ENCODE measurements around the gene FLT3LG. TPM values are rescaled to one million over a fixed set of nuclear protein-coding genes. Genes with fewer than 3 reads are reported as not detected.

FLT3LG gene
- total and polyA plus RNA-seq, 9 of the 15 experiments (the other 6 are each of a cell fraction or from before 2014, with no cell fraction given), result 0.31 to 6.4 (median 1.1) TPM

GRCh38 chr19:49475191-49475917, 1.3 kb downstream of the FLT3LG start:
- DNase-seq (ENCODE audit: extremely low read depth in 1 of 4, low spot score in 3 of 4), result peak in 1 of 4 experiments; percentile 5
- H3K27ac ChIP-seq (ENCODE audit: extremely low read depth, low read depth, low read length), result no peak overlapping the region

More at GRCh38 chr19:49475191-49475917, 1.3 kb downstream of the FLT3LG start:
- WGBS (ENCODE audit: insufficient coverage, low coverage, missing lambda C conversion rate), result 27% methylated on average over 7 of the region's 15 CpGs
- intact Hi-C loops (cut with micrococcal nuclease), result no loop called here
- H2AFZ ChIP-seq (ENCODE audit: low read depth, low read length), result no peak overlapping the region
- H3K4me3 ChIP-seq, result no peak overlapping the region
- in situ Hi-C loops (cut with MboI), result no loop called here
- no peaks in the 10 kb centered on the region for H3K9me3 ChIP-seq (replicated peaks; ENCODE audit: control insufficient read depth, insufficient read depth, low read depth, low read length)
- ATAC-seq (no peak), FAIRE-seq (no peak)
- H3K36me3 ChIP-seq (ENCODE audit: control insufficient read depth, insufficient read depth, low read length), result peaks cover 7% of the 10 kb centered on the region; the same call in 1 of the 3 replicates
- peak overlapping the region; percentile 73 for H3K4me2 ChIP-seq (ENCODE audit: insufficient read depth, low read length)
- H3K9ac ChIP-seq (ENCODE audit: insufficient read depth in 1 of 2, low read depth in 2 of 2, low read length in 2 of 2), result peak overlapping the region in 1 of 2 experiments; percentile 94; a peak in 1 of 4 replicates
- no peaks in the 10 kb centered on the region for H3K9me1 ChIP-seq (ENCODE audit: control insufficient read depth, insufficient read depth, low read length)
- no TSS peak for BruUV-seq (replicated peaks)
- H3K79me2 ChIP-seq (ENCODE audit: control insufficient read depth, insufficient read depth, low read length), result no peaks in the 10 kb centered on the region
- CTCF ChIA-PET (ENCODE audit: low intra/inter-chr PET ratio), result interaction anchor here (0.9 kb wide), 1 partner anchor 83 kb away, joined by 4 read pairs; no protein-coding TSS in a partner anchor
- no peak for TF ChIP-seq RB1 (IDR thresholded peaks at IDR 0.05; ENCODE audit: low read depth)
- 0 out of 2 replicates have a peak, but pooled peaks have one; percentile 5 for TF ChIP-seq ZBTB7A (IDR thresholded peaks at IDR 0.05; ENCODE audit: borderline replicate concordance, control insufficient read depth, low read depth, low read length)
- H3K4me1 ChIP-seq (replicated peaks in 1 of 2; ENCODE audit: control insufficient read depth in 2 of 2, insufficient read depth in 2 of 2, low read length in 2 of 2), result peaks cover 11 to 44% of the 10 kb centered on the region in 2 experiments
- no peaks in the 10 kb centered on the region for H4K20me1 ChIP-seq (replicated peaks; ENCODE audit: control insufficient read depth, insufficient read depth, low read length)
- H3K27me3 ChIP-seq (ENCODE audit: control insufficient read depth in 2 of 2, insufficient read depth in 2 of 2, low read length in 2 of 2), result no peaks in the 10 kb centered on the region
- POLR2A ChIA-PET, result interaction anchor here (0.6 to 1.7 kb wide), 3 partner anchors 13 to 146 kb away, joined by 4 to 16 read pairs (median 5); partner anchors contain the start of genes PIH1D1 and RPL13A
